Activated CD8-positive, alpha-beta memory T cell treated with anti-CD3 and anti-CD28 coated beads for 1 hour (primary cell): ENCODE measurements around the gene OSER1.
A peak's percentile ranks its signal among the peaks of the same experiment; 100 is the strongest.
"Not testable (repeated sequence)": the region's sequence is repeated elsewhere in the genome, so short reads cannot be mapped to it uniquely, and the experiment has no call there.

Source experiments
- DNase-seq, 2 donors: peaks; one replicate each; pipeline ENCODE4 v3.0.0-alpha.2; 2020; ENCODE audit warnings: low read depth in 1 of 2; ENCODE audit errors: extremely low read depth in 1 of 2

Gene OSER1

DNA sequence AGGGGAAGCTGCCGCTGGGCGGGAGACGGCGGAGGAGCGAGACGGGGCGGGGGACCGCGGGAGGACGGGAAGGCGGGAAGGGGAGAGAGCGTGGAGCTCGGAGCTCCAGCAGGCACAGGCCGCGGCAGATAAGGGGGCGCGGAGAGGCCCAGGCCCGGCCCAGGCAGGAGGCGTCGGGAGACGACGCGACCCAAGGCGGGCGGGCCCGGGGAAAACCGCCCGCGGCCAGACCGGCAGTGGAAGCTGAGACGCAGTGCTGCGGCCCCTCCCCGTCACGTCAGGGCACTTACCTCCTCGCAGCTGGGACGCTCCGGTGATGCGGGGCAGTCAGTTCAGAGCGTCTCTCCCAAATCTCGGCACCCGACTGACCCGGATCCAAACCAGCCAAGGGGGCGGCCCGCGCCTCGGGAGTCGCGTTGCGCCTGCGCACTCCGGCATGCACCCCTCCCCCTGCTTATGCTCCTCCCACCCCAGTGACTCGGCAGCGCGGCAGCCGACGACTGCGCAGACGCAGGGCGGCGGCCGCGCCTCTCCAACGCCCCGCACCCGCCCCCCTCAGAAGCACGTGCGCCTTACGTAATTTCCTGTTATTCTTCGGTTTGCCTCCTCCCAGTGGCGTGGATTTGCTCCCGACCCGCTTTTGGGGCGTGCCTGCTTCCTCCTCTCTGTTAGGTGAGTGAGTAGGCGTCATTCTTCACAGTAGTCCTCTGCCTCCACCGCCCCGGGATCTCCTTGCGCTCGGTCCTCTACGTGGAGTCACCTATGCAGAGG, at the start of gene OSER1:
Gene OSER1 (minus strand): TSS at position 366 of the 771 bp plus-strand sequence. CDS start 3,814 bp downstream, outside the sequence.
- peak; percentile 96 for DNase-seq

DNA sequence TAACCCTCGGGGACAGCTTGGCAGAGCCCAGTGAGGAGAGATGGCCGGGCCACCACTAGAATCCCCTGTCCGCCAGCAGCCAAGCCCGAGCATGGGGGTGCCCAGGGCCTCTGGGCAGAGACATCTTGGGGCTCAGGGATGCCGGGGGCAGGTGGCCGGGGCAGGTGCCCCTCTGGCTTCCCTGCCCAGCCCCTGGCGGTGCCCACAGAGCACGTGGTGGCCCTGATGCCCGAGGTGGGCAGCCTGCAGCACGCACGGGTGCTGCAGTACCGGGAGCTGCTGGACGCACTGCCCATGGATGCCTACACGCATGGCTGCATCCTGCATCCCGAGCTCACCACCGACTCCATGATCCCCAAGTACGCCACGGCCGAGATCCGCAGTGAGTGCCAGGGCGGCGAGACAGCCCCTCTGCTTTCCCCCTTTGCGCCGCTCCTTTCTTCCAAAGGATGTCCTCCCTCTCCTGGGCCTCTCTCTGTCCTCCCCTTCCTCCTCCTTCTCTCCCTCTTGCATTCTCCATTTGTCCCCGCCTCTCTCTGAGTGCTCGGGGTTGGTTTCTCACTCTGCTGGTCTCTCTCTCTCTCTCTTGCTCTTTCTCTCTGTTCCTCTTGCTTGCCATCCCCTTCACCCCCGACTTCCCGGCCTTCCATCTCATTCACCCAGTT, 47.8 kb upstream of the OSER1 start:
- DNase-seq: no peak

- no peak for DNase-seq
Observed at GRCh38 chr20:44256961-44257360, 46.4 kb upstream of the OSER1 start.

GRCh38 chr20:44255942-44256341, 45.4 kb upstream of the OSER1 start:
- no peak for DNase-seq

GRCh38 chr20:44254073-44254472, 43.5 kb upstream of the OSER1 start:
- no peak for DNase-seq

GRCh38 chr20:44253528-44253927, 43.0 kb upstream of the OSER1 start:
- DNase-seq: no peak

GRCh38 chr20:44251284-44251683, 40.7 kb upstream of the OSER1 start:
- DNase-seq: no peak

- DNase-seq: no peak
Observed at GRCh38 chr20:44248410-44248759, 37.8 kb upstream of the OSER1 start.

GRCh38 chr20:44247586-44248409, 37.2 kb upstream of the OSER1 start:
- no peak for DNase-seq

DNA sequence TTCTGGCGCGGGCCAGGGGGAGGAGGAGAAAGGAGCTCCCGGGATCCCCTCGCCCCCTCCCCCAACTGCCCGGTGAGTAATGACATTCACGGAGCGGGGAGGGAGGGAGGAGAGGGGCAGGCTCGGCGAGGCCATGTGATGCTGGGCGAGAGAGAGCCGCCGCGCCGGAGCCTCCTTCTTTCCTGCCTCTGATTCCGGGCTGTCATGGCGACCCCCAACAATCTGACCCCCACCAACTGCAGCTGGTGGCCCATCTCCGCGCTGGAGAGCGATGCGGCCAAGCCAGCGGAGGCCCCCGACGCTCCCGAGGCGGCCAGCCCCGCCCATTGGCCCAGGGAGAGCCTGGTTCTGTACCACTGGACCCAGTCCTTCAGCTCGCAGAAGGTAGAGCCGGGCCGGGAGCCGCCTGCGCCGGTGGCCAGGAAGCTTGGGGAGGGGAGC, 36.6 kb upstream of the OSER1 start, which contains the start of gene GDAP1L1:
Gene GDAP1L1 (plus strand): TSS at position 178 of the 441 bp plus-strand sequence. CDS start 27 bp downstream, at position 205.
- no peak for DNase-seq

DNA sequence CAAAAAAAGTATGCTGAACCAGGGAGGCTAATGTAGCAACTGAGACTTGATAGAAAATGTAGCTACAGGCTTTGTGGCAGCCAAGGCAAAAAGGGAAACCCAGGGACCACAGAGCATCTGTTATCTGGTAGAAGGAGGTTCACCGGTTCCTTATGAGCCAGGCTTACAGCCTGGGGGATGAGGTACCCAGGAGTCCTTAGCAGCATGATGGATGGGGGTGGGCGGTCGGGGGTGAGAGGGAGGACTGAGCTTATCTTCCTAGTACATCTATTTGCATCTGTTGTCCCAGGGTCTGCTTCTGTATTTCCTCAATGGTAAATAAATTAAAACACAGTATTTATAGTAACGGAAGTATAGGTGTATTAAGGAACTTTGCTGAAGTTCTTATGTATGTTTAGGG, 35.4 kb upstream of the OSER1 start:
- DNase-seq: no peak

DNA sequence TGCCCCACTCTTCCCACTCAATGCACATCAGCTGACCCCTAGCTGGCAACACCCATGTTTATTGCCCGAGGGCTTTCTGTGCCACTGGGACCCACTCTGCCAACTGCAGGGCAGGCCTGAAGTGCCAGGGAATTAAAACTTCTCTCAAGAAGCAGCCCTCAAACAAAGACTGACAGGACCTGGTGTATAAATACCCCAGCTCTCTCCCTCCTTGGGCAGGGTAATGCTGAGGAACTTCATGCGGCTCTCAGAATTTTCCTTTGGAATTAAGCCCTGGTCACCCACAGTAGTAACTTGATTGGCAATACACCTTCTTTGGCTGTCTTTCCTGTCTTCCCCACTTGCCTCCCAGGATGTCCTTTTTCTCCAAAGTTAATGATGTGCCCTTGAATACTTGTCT, 31.2 kb upstream of the OSER1 start:
- no peak for DNase-seq

GRCh38 chr20:44236840-44237239, 26.3 kb upstream of the OSER1 start:
- not testable (repeated sequence) for DNase-seq

- DNase-seq: no peak
Observed at GRCh38 chr20:44235702-44236101, 25.1 kb upstream of the OSER1 start.

DNA sequence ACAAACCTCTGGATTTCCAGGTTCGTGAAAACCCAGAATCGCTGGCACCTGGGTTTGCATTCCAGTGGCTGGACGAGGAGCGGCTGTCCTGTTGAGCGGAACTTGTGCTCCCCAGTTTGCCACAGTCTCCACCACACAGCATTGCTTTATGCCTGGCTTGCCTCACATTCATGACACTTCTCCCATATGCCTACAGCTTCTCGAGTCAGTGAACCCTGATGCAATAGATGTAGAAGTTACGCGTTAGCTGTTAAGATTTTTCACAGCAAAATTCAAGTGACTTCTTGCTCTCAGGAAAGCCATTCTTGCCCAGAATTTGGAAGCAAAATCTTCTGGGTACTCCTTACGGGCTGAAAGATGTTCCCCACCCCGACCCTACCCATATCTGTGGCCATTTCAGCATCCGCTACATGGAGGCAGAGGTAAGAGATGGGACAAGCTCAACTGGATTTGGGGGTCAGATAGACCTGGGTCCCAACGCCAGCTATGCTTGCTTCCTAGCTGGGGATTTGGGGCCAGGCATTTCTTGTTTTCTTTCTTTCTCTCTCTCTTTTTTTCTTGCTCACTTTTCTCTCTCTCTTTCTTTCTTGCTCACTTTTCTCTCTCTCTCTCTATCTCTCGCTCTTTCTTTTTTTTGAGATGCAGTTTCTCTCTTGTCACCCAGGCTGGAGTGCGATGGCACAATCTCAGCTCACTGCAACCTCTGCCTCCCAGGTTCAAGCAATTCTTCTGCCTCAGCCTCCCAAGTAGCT, 24.2 kb upstream of the OSER1 start:
- no peak for DNase-seq

- no peak for DNase-seq
Observed at GRCh38 chr20:44233436-44234016, 23.0 kb upstream of the OSER1 start.

DNA sequence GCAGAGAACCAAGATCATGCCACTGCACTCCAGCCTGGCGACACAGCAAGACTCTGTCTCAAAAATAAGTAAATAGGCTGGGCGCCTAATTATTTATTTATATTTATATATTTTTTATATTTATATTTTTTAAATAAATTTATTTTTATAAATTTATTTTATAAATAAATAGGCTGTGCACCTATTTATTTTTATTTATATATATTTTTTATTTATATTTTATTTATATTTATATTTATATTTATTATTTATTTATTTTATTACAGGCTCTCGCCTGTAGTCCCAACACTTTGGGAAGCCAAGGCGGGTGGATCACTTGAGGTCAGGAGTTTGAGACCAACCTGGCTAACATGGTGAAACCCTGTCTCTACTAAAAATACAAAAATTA, 21.9 kb upstream of the OSER1 start:
- DNase-seq: not testable (repeated sequence)

- no peak for DNase-seq
Observed at GRCh38 chr20:44231713-44232468, 21.3 kb upstream of the OSER1 start.

- DNase-seq: no peak
Observed at GRCh38 chr20:44231193-44231592, 20.6 kb upstream of the OSER1 start.
